A673 (cell line): Measurements from ENCODE around the gene DARS2. TPM values are rescaled to one million over a fixed set of nuclear protein-coding genes. Genes with fewer than 3 reads are reported as not detected.
"Not testable (repeated sequence)": the region's sequence is repeated elsewhere in the genome, so short reads cannot be mapped to it uniquely, and the experiment has no call there.

Experiments used
- BruUV-seq: library from RNA; stranded (reverse); fragments of 400-500 nt; replicated peaks from 2 replicates; lab custom pipeline; 2021; lab: Mats Ljungman, UMichigan
- CTCF ChIA-PET: fragments of 300-600 bp; sonication (Branson Sonifier 250); formaldehyde crosslinking; loops from one replicate; lab custom pipeline; 2022; ENCODE audit warnings: antibody characterized with exemption; lab: Charles Lee
- POLR2A ChIA-PET: fragments of 300-600 bp; sonication (Branson Sonifier 250); formaldehyde crosslinking; loops from one replicate; lab custom pipeline; 2022; ENCODE audit warnings: antibody characterized with exemption; ENCODE audit not compliant: low non-redundant PET; lab: Charles Lee
- DNase-seq: peaks from one replicate; pipeline ENCODE4 v3.0.0-alpha.2; 2015; ENCODE audit warnings: low spot score
- H3K27ac ChIP-seq: fragments of 200-600 bp; sonication (generic); 2 replicates; pipeline ENCODE4 v1.5.1; 2016; ENCODE audit warnings: mixed run types, low read depth, mild to moderate bottlenecking, mixed read lengths, antibody characterized with exemption, low read length; ENCODE audit not compliant: poor library complexity, severe bottlenecking
- H3K27me3 ChIP-seq: fragments of 200-600 bp; sonication (generic); replicated peaks from 2 replicates; pipeline ENCODE4 v1.6.1; 2017; ENCODE audit warnings: mixed run types, low read depth, mild to moderate bottlenecking, mixed read lengths, antibody characterized with exemption, low read length; ENCODE audit not compliant: insufficient read depth, poor library complexity
- H3K36me3 ChIP-seq: fragments of 200-600 bp; sonication (generic); 2 replicates; pipeline ENCODE4 v1.6.1; 2016; ENCODE audit warnings: mixed run types, mild to moderate bottlenecking, mixed read lengths, antibody characterized with exemption, low read length; ENCODE audit not compliant: insufficient read depth, poor library complexity, severe bottlenecking
- H3K4me1 ChIP-seq: fragments of 200-600 bp; sonication (generic); 2 replicates; pipeline ENCODE4 v1.6.1; 2017; ENCODE audit warnings: mixed run types, mild to moderate bottlenecking, mixed read lengths, antibody characterized with exemption, low read length; ENCODE audit not compliant: insufficient read depth, poor library complexity, severe bottlenecking
- H3K4me3 ChIP-seq: fragments of 200-600 bp; sonication (generic); 2 replicates; pipeline ENCODE4 v1.5.1; 2016; ENCODE audit warnings: low read depth, mixed run types, mild to moderate bottlenecking, mixed read lengths, low read length; ENCODE audit not compliant: poor library complexity, severe bottlenecking
- H3K9me3 ChIP-seq: fragments of 200-600 bp; sonication (generic); 2 replicates; pipeline ENCODE4 v1.6.1; 2016; ENCODE audit warnings: mixed run types, low read depth, mild to moderate bottlenecking, mixed read lengths, antibody characterized with exemption, low read length; ENCODE audit not compliant: poor library complexity, severe bottlenecking
- EZH2 ChIP-seq: fragments of 200-600 bp; sonication (generic); IDR thresholded peaks from 2 replicates; pipeline ENCODE4 v1.6.1; 2017; ENCODE audit warnings: borderline replicate concordance, low read depth, mild to moderate bottlenecking, mixed read lengths, antibody characterized with exemption, low read length; ENCODE audit not compliant: poor library complexity, severe bottlenecking
- intact Hi-C: fragments of 100-400 bp; cut with micrococcal nuclease; formaldehyde crosslinking; loops from one replicate; pipeline ENCODE4 v1.10.0; 2022; ENCODE audit not compliant: unreplicated experiment
- total RNA-seq: library from RNA; stranded (reverse); gene quantifications from 2 replicates; pipeline ENCODE4 v1.2.3, GENCODE V29; 2021
- TF ChIP-seq, protein P1 (sequence below): fragments of 300-800, 200-600 bp; sonication (generic); conservative IDR thresholded peaks from 2 replicates; pipeline ENCODE4 v1.5.1; 2017; ENCODE audit warnings: low read depth, mild to moderate bottlenecking, antibody characterized with exemption, low read length, moderate library complexity, mixed read lengths

The DARS2 gene
- total RNA-seq, 1 experiment from 2014 or later = 41.6 TPM

DNA sequence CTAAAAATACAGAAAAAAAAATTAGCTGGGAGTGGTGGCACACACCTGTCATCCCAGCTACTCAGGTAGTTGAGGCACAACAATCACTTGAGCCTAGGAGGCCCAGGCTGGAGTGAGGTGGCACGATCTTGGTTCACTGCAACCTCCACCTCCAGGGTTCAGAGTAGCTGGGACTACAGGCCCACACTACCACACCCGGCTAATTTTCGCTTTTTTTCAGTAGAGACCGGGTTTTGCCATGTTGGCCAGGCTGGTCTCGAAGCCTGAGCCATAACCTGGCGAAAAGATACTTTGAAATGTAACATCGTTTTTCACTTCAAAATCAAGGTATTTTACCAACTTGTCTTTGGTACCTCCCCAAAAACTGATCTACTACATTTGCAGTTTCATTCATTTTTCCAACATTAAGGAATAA, 37.3 kb downstream of the DARS2 start:
- intact Hi-C loops = no loop called here
- Histone ChIP-seq H3K4me1 (peaks cover 8% of the 10 kb centered on the region), H3K27ac (no peak overlapping the region), H3K4me3 (no peak overlapping the region), H3K9me3 (no peaks in the 10 kb centered on the region), H3K27me3 (no peaks in the 10 kb centered on the region), H3K36me3 (peaks cover 70% of the 10 kb centered on the region)
- no TSS peak for BruUV-seq
- CTCF ChIA-PET = no interaction called here
- DNase-seq = no peak
- POLR2A ChIA-PET = no interaction called here
- no peak for TF ChIP-seq EZH2
- TF ChIP-seq, protein P1, sequence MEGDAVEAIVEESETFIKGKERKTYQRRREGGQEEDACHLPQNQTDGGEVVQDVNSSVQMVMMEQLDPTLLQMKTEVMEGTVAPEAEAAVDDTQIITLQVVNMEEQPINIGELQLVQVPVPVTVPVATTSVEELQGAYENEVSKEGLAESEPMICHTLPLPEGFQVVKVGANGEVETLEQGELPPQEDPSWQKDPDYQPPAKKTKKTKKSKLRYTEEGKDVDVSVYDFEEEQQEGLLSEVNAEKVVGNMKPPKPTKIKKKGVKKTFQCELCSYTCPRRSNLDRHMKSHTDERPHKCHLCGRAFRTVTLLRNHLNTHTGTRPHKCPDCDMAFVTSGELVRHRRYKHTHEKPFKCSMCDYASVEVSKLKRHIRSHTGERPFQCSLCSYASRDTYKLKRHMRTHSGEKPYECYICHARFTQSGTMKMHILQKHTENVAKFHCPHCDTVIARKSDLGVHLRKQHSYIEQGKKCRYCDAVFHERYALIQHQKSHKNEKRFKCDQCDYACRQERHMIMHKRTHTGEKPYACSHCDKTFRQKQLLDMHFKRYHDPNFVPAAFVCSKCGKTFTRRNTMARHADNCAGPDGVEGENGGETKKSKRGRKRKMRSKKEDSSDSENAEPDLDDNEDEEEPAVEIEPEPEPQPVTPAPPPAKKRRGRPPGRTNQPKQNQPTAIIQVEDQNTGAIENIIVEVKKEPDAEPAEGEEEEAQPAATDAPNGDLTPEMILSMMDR = no peak

DNA sequence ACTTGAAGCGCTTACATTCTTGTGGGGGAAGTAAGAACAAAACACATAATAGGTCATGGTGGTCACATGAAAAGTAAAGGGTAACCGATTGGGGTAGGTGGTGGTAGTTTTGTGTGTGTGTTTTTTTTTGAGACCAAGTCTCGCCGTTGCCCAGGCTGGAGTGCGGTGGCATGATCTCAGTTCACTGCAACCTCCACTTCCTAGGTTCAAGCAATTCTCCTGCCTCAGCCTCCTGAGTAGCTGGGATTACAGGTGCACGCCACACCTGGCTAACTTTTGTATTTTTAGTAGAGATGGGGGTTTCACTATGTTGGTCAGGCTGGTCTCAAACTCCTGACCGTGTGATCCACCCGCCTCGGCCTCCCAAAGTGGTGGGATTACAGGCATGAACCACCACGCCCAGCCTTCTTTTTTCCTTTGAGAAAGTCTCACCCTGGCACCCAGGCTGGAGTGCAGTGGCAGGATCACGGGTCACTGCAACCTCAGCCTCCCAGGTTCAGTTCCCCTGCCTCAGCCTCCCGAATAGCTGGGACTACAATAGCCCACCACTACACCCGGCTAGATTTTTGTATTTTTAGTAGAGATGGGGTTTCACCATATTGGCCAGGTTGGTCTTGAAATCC, 37.8 kb downstream of the DARS2 start:
- H3K9me3 ChIP-seq, H3K27me3 ChIP-seq, H3K4me1 ChIP-seq, CTCF ChIA-PET, intact Hi-C loops, H3K4me3 ChIP-seq, BruUV-seq, DNase-seq, POLR2A ChIA-PET: not testable (repeated sequence)
- H3K27ac ChIP-seq = peak overlapping the region; percentile 17
- peaks cover 71% of the 10 kb centered on the region for H3K36me3 ChIP-seq

DNA sequence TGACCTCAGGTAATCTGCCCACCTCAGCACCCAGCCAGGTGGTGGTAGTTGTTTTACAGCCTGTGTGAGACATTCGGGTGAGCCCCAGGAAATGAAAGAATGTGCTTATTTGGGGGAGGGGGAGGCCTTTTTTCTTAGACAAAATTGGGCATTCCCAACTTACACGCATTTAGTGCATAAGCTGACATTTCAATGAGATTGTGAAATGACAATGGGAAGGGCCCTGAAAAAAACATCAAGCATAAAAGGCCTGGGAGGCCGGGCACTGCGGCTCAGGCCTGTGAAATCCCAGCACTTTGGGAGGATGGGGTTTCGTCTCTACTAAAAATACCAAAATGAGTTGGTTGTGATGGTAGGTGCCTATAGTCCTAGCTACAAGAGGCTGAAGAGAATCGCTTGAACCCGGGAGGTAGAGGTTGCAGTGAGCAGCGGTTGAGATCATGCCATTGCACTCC, 38.3 kb downstream of the DARS2 start:
- H3K36me3 ChIP-seq = peaks cover 70% of the 10 kb centered on the region
- no peak overlapping the region for H3K4me3 ChIP-seq
- ChIA-PET CTCF (no interaction called here), POLR2A (no interaction called here)
- BruUV-seq = no TSS peak
- intact Hi-C loops = no loop called here
- peak overlapping the region; percentile 17 for H3K27ac ChIP-seq
- TF ChIP-seq EZH2 = no peak
- TF ChIP-seq, protein P1 = no peak
- no peak for DNase-seq
- H3K9me3 ChIP-seq = no peaks in the 10 kb centered on the region
- H3K4me1 ChIP-seq = peaks cover 8% of the 10 kb centered on the region
- no peaks in the 10 kb centered on the region for H3K27me3 ChIP-seq
